Measurements from ENCODE around the gene TMEM184C.

Gene TMEM184C

GRCh38 chr4:147591106-147591505, 26.1 kb upstream of the TMEM184C start:
- Mint-ChIP-seq H3K9me3 (no peaks in the 10 kb centered on the region), H3K4me1 (no peaks in the 10 kb centered on the region), H3K36me3 (no peaks in the 10 kb centered on the region), H3K4me3 (no peak overlapping the region), H3K27ac (no peak overlapping the region), H3K27me3 (peaks cover 17% of the 10 kb centered on the region)
- ATAC-seq = no peak

- no peak for ATAC-seq
- Mint-ChIP-seq H3K9me3 (no peaks in the 10 kb centered on the region), H3K4me3 (no peak overlapping the region), H3K27ac (no peak overlapping the region), H3K27me3 (peaks cover 7% of the 10 kb centered on the region), H3K4me1 (no peaks in the 10 kb centered on the region), H3K36me3 (no peaks in the 10 kb centered on the region)
These were observed 23.1 kb upstream of the TMEM184C start for GRCh38 chr4:147594107-147594506.

GRCh38 chr4:147594578-147594977, 22.6 kb upstream of the TMEM184C start:
- ATAC-seq = no peak

GRCh38 chr4:147596377-147596776, 20.8 kb upstream of the TMEM184C start:
- Mint-ChIP-seq H3K4me3 (no peak overlapping the region), H3K27ac (no peak overlapping the region), H3K4me1 (no peaks in the 10 kb centered on the region), H3K27me3 (peaks cover 16% of the 10 kb centered on the region), H3K9me3 (no peaks in the 10 kb centered on the region), H3K36me3 (no peaks in the 10 kb centered on the region)
- no peak for ATAC-seq

More at GRCh38 chr4:147594578-147594977, 22.6 kb upstream of the TMEM184C start:
- no peaks in the 10 kb centered on the region for H3K9me3 Mint-ChIP-seq
- no peaks in the 10 kb centered on the region for H3K4me1 Mint-ChIP-seq
- no peaks in the 10 kb centered on the region for H3K36me3 Mint-ChIP-seq
- H3K27ac Mint-ChIP-seq = no peak overlapping the region
- peaks cover 7% of the 10 kb centered on the region for H3K27me3 Mint-ChIP-seq
- no peak overlapping the region for H3K4me3 Mint-ChIP-seq

- peaks cover 21% of the 10 kb centered on the region for H3K27me3 Mint-ChIP-seq
- no peaks in the 10 kb centered on the region for H3K4me1 Mint-ChIP-seq
- no peak overlapping the region for H3K27ac Mint-ChIP-seq
- no peaks in the 10 kb centered on the region for H3K9me3 Mint-ChIP-seq
- H3K4me3 Mint-ChIP-seq = no peak overlapping the region
- no peaks in the 10 kb centered on the region for H3K36me3 Mint-ChIP-seq
- no peak for ATAC-seq
These were observed 20.2 kb upstream of the TMEM184C start for GRCh38 chr4:147596981-147597380.

- Mint-ChIP-seq H3K27me3 (peaks cover 20% of the 10 kb centered on the region), H3K36me3 (no peaks in the 10 kb centered on the region), H3K4me1 (no peaks in the 10 kb centered on the region), H3K9me3 (no peaks in the 10 kb centered on the region), H3K27ac (no peak overlapping the region), H3K4me3 (no peak overlapping the region)
- no peak for ATAC-seq
These were observed 19.6 kb upstream of the TMEM184C start for GRCh38 chr4:147597561-147597960.

- peaks cover 13% of the 10 kb centered on the region for H3K27me3 Mint-ChIP-seq
- H3K9me3 Mint-ChIP-seq = no peaks in the 10 kb centered on the region
- no peak overlapping the region for H3K4me3 Mint-ChIP-seq
- no peaks in the 10 kb centered on the region for H3K36me3 Mint-ChIP-seq
- no peak for ATAC-seq
- H3K27ac Mint-ChIP-seq = no peak overlapping the region
- H3K4me1 Mint-ChIP-seq = no peaks in the 10 kb centered on the region
These were observed 18.0 kb upstream of the TMEM184C start for GRCh38 chr4:147599206-147599605.

- Mint-ChIP-seq H3K27me3 (peaks cover 13% of the 10 kb centered on the region), H3K9me3 (no peaks in the 10 kb centered on the region), H3K4me1 (no peaks in the 10 kb centered on the region), H3K36me3 (no peaks in the 10 kb centered on the region), H3K27ac (no peak overlapping the region), H3K4me3 (no peak overlapping the region)
- ATAC-seq = no peak
These were observed 17.4 kb upstream of the TMEM184C start for GRCh38 chr4:147599769-147600168.

GRCh38 chr4:147605499-147605898, 11.7 kb upstream of the TMEM184C start:
- no peak overlapping the region for H3K4me3 Mint-ChIP-seq
- peaks cover 13% of the 10 kb centered on the region for H3K27me3 Mint-ChIP-seq
- no peak overlapping the region for H3K27ac Mint-ChIP-seq
- ATAC-seq = no peak
- no peaks in the 10 kb centered on the region for H3K4me1 Mint-ChIP-seq
- no peaks in the 10 kb centered on the region for H3K36me3 Mint-ChIP-seq
- H3K9me3 Mint-ChIP-seq = no peaks in the 10 kb centered on the region

- Mint-ChIP-seq H3K27ac (no peak overlapping the region), H3K4me3 (no peak overlapping the region), H3K9me3 (no peaks in the 10 kb centered on the region), H3K4me1 (no peaks in the 10 kb centered on the region), H3K27me3 (no peaks in the 10 kb centered on the region), H3K36me3 (no peaks in the 10 kb centered on the region)
- no peak for ATAC-seq
These were observed 9.7 kb upstream of the TMEM184C start for GRCh38 chr4:147607471-147607870.

- Mint-ChIP-seq H3K4me3 (no peak overlapping the region), H3K27ac (no peak overlapping the region), H3K4me1 (no peaks in the 10 kb centered on the region), H3K27me3 (no peaks in the 10 kb centered on the region), H3K36me3 (no peaks in the 10 kb centered on the region), H3K9me3 (no peaks in the 10 kb centered on the region)
- ATAC-seq = no peak
These were observed 6.5 kb upstream of the TMEM184C start for GRCh38 chr4:147610686-147611085.

GRCh38 chr4:147616849-147617172, 386 bp upstream of the TMEM184C start:
- Mint-ChIP-seq H3K4me1 (peaks cover 20% of the 10 kb centered on the region), H3K27me3 (no peaks in the 10 kb centered on the region), H3K27ac (peak overlapping the region; percentile 90), H3K36me3 (peaks cover 16% of the 10 kb centered on the region), H3K9me3 (no peaks in the 10 kb centered on the region), H3K4me3 (peak overlapping the region; percentile 87)
- peak; percentile 1 for ATAC-seq

- Mint-ChIP-seq H3K4me1 (peaks cover 25% of the 10 kb centered on the region), H3K9me3 (no peaks in the 10 kb centered on the region), H3K27ac (peak overlapping the region; percentile 90), H3K36me3 (peaks cover 21% of the 10 kb centered on the region), H3K27me3 (no peaks in the 10 kb centered on the region), H3K4me3 (peak overlapping the region; percentile 87)
- no peak for ATAC-seq
These were observed 869 bp downstream of the TMEM184C start for GRCh38 chr4:147617841-147618691.

GRCh38 chr4:147620315-147620714, 3.1 kb downstream of the TMEM184C start:
- Mint-ChIP-seq H3K27ac (no peak overlapping the region), H3K27me3 (no peaks in the 10 kb centered on the region), H3K4me3 (peak overlapping the region; percentile 4), H3K36me3 (peaks cover 34% of the 10 kb centered on the region), H3K9me3 (no peaks in the 10 kb centered on the region), H3K4me1 (peaks cover 26% of the 10 kb centered on the region)
- ATAC-seq = no peak

- Mint-ChIP-seq H3K4me3 (no peak overlapping the region), H3K9me3 (no peaks in the 10 kb centered on the region), H3K4me1 (peaks cover 18% of the 10 kb centered on the region), H3K27ac (no peak overlapping the region), H3K36me3 (peaks cover 41% of the 10 kb centered on the region), H3K27me3 (no peaks in the 10 kb centered on the region)
- no peak for ATAC-seq
These were observed 8.5 kb downstream of the TMEM184C start for GRCh38 chr4:147625733-147626132.

- no peak for ATAC-seq
- Mint-ChIP-seq H3K27ac (no peak overlapping the region), H3K4me1 (peaks cover 11% of the 10 kb centered on the region), H3K36me3 (peaks cover 36% of the 10 kb centered on the region), H3K9me3 (no peaks in the 10 kb centered on the region), H3K27me3 (no peaks in the 10 kb centered on the region), H3K4me3 (no peak overlapping the region)
These were observed 9.7 kb downstream of the TMEM184C start for GRCh38 chr4:147626903-147627302.

All from stimulated activated memory B cell treated with anti-CD40 and anti-IgM and Interleukin-4, amounts not matched to agents 10 μg/mL and 1 μg/mL and 100 μg/mL, for 72 hours (primary cell).